ENCODE results near the gene UBE2G2. TPM values are rescaled to one million over a fixed set of nuclear protein-coding genes. Genes with fewer than 3 reads are reported as not detected.

The UBE2G2 gene
- total and polyA plus RNA-seq, 2 donors (not counting 1 experiment from before 2014, with no cell fraction given) = 49.7 to 61.9 TPM

DNA sequence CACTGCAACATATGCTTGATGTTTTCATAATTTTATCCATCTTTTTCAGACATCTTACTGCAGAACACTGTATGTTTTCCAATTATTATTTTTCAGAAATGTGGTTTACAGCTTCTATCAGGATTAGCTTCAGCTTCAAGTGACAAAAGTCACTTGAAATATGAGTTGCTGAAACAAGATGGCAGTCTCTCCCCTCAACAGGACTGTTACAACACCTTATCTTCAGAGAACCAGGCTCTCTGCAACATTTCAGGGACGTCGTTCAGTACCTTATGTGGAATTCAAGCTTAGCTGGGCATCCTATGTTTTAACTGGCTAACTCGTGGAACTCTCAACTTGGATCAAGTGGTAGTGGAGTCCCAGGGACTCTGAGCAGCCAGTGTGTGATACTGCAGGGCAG is 2.0 kb upstream of the UBE2G2 start:
- Histone ChIP-seq H4K20me1 (ENCODE audit: control insufficient read depth, extremely low read depth, insufficient read depth, low read length) (no peaks in the 10 kb centered on the region), H3K9me3 (ENCODE audit: control insufficient read depth, insufficient read depth, low read depth, low read length) (no peaks in the 10 kb centered on the region), H3K27ac (ENCODE audit: insufficient read depth, low read length) (no peak overlapping the region), H3K4me1 (ENCODE audit: control insufficient read depth, extremely low read depth, insufficient read depth, low read length) (peaks cover 4% of the 10 kb centered on the region), H3K9ac (ENCODE audit: insufficient read depth, low read length) (no peak overlapping the region), H3K79me2 (ENCODE audit: control insufficient read depth, insufficient read depth, low read length) (peaks cover 28% of the 10 kb centered on the region), H3K36me3 (ENCODE audit: control insufficient read depth, insufficient read depth, low read length) (peaks cover 19% of the 10 kb centered on the region), H2AFZ (ENCODE audit: low read length) (no peak overlapping the region), H3K27me3 (ENCODE audit: control insufficient read depth, insufficient read depth, low read length) (no peaks in the 10 kb centered on the region), H3K4me2 (ENCODE audit: extremely low read depth, insufficient read depth, low read length) (no peak overlapping the region), H3K4me3 (replicated peaks in 1 of 4; ENCODE audit: control extremely low read depth in 1 of 4, insufficient read depth in 1 of 4, low read depth in 3 of 4, low read length in 4 of 4) (no peak overlapping the region)
- TF ChIP-seq EZH2 (IDR thresholded peaks at IDR 0.05; ENCODE audit: low read length, missing control alignments) = no peak
- TF ChIP-seq, protein P1, sequence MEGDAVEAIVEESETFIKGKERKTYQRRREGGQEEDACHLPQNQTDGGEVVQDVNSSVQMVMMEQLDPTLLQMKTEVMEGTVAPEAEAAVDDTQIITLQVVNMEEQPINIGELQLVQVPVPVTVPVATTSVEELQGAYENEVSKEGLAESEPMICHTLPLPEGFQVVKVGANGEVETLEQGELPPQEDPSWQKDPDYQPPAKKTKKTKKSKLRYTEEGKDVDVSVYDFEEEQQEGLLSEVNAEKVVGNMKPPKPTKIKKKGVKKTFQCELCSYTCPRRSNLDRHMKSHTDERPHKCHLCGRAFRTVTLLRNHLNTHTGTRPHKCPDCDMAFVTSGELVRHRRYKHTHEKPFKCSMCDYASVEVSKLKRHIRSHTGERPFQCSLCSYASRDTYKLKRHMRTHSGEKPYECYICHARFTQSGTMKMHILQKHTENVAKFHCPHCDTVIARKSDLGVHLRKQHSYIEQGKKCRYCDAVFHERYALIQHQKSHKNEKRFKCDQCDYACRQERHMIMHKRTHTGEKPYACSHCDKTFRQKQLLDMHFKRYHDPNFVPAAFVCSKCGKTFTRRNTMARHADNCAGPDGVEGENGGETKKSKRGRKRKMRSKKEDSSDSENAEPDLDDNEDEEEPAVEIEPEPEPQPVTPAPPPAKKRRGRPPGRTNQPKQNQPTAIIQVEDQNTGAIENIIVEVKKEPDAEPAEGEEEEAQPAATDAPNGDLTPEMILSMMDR (conservative IDR thresholded peaks at IDR 0.05 in 1 of 2, IDR thresholded peaks at IDR 0.05 in 1 of 2; ENCODE audit: low read depth in 1 of 2, low read length in 2 of 2) = no peak
- DNase-seq (ENCODE audit: low read depth in 2 of 2) = no peak

DNA sequence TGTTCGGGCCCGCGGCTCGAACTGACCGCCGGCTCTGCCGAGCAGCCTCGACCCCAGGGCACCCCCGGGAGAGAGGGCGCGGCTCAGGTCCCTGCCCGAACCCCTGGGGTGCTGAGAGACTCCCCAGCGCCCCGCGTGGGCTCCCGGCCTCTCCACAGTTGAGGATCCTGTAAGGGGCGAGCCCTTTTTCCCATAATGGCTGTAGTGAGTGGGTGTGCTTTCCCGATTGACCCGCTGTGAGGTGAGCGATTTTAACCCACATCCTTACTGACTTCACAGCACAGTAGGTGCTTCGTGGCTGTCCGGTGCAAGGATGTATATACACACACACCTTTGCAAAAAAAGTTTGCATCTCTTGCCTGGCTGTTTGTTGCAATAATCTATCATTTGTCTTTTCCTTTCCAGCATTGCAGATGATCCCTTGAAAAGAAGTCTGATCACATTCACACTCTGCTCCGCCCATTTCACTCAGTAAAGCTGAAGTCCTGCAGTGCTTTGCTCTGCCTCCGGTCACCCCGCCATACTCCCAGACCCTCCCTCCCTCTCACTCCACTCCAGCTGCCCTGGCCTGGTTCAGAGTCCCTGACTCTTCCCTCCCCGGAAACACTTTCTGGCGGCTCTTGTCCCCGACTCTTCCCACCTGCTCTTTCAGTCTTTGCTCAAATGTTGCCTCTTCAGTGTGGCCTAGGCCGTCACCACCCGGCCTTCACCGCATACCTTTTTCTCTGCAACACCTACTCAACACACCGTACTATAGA is 955 bp upstream of the UBE2G2 start:
- H3K9me3 ChIP-seq (ENCODE audit: control insufficient read depth, insufficient read depth, low read depth, low read length) = no peaks in the 10 kb centered on the region
- H2AFZ ChIP-seq (ENCODE audit: low read length) = no peak overlapping the region
- peak overlapping the region; percentile 95 for H3K4me2 ChIP-seq (ENCODE audit: extremely low read depth, insufficient read depth, low read length)
- peaks cover 4% of the 10 kb centered on the region for H3K4me1 ChIP-seq (ENCODE audit: control insufficient read depth, extremely low read depth, insufficient read depth, low read length)
- H3K79me2 ChIP-seq (ENCODE audit: control insufficient read depth, insufficient read depth, low read length) = peaks cover 39% of the 10 kb centered on the region
- TF ChIP-seq, protein P1 (conservative IDR thresholded peaks at IDR 0.05 in 1 of 2, IDR thresholded peaks at IDR 0.05 in 1 of 2; ENCODE audit: low read depth in 1 of 2, low read length in 2 of 2) = no peak
- no peak for TF ChIP-seq EZH2 (IDR thresholded peaks at IDR 0.05; ENCODE audit: low read length, missing control alignments)
- no peaks in the 10 kb centered on the region for H4K20me1 ChIP-seq (ENCODE audit: control insufficient read depth, extremely low read depth, insufficient read depth, low read length)
- peak overlapping the region; percentile 81 for H3K9ac ChIP-seq (ENCODE audit: insufficient read depth, low read length)
- peak overlapping the region; percentile 70 for H3K27ac ChIP-seq (ENCODE audit: insufficient read depth, low read length)
- H3K36me3 ChIP-seq (ENCODE audit: control insufficient read depth, insufficient read depth, low read length) = peaks cover 16% of the 10 kb centered on the region
- H3K27me3 ChIP-seq (ENCODE audit: control insufficient read depth, insufficient read depth, low read length) = no peaks in the 10 kb centered on the region
- H3K4me3 ChIP-seq (replicated peaks in 1 of 4; ENCODE audit: control extremely low read depth in 1 of 4, insufficient read depth in 1 of 4, low read depth in 3 of 4, low read length in 4 of 4) = peak overlapping the region; percentile 90 to 97 (median 93)
- peak in 1 of 2 donors; percentile 13 for DNase-seq (ENCODE audit: low read depth in 2 of 2)

DNA sequence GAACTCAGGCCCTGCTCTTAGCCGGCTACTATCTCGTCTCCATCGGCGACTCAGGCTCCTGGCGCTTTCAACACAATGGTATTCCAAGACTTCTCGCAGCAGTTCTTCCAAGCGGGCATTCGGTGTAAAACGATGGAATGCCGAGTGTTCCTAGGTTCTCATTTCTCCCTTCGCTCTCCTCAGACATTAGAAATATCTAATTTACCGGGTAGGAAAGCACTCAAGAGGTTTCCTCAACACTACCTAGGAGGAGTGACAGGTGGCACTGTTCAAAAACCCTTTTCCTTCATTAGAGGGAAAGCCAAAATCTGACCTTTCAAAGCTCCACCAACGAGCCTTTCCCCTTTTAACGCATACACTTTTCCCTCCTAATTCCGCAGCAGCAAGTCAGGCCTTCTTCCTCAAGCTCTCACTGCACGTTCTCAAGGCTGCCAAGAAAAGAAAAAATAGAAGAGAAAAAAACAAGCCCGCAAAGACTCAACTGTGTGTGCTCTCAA is 601 bp downstream of the UBE2G2 start:
- H3K79me2 ChIP-seq (ENCODE audit: control insufficient read depth, insufficient read depth, low read length) = peaks cover 50% of the 10 kb centered on the region
- H3K27me3 ChIP-seq (ENCODE audit: control insufficient read depth, insufficient read depth, low read length) = no peaks in the 10 kb centered on the region
- no peaks in the 10 kb centered on the region for H3K9me3 ChIP-seq (ENCODE audit: control insufficient read depth, insufficient read depth, low read depth, low read length)
- H3K4me2 ChIP-seq (ENCODE audit: extremely low read depth, insufficient read depth, low read length) = peak overlapping the region; percentile 95
- H4K20me1 ChIP-seq (ENCODE audit: control insufficient read depth, extremely low read depth, insufficient read depth, low read length) = no peaks in the 10 kb centered on the region
- peak overlapping the region; percentile 90 to 97 (median 93) for H3K4me3 ChIP-seq (replicated peaks in 1 of 4; ENCODE audit: control extremely low read depth in 1 of 4, insufficient read depth in 1 of 4, low read depth in 3 of 4, low read length in 4 of 4)
- H3K36me3 ChIP-seq (ENCODE audit: control insufficient read depth, insufficient read depth, low read length) = peaks cover 10% of the 10 kb centered on the region
- no peak for TF ChIP-seq EZH2 (IDR thresholded peaks at IDR 0.05; ENCODE audit: low read length, missing control alignments)
- TF ChIP-seq, protein P1 (conservative IDR thresholded peaks at IDR 0.05 in 1 of 2, IDR thresholded peaks at IDR 0.05 in 1 of 2; ENCODE audit: low read depth in 1 of 2, low read length in 2 of 2) = peak in 1 of 2 donors; percentile 16
- H3K9ac ChIP-seq (ENCODE audit: insufficient read depth, low read length) = peak overlapping the region; percentile 64
- H3K4me1 ChIP-seq (ENCODE audit: control insufficient read depth, extremely low read depth, insufficient read depth, low read length) = peaks cover 4% of the 10 kb centered on the region
- H3K27ac ChIP-seq (ENCODE audit: insufficient read depth, low read length) = peak overlapping the region; percentile 64
- DNase-seq (ENCODE audit: low read depth in 2 of 2) = peak; percentile 23 to 41
- H2AFZ ChIP-seq (ENCODE audit: low read length) = peak overlapping the region; percentile 8

Data from fibroblast of lung (primary cell).